Pancreas (tissue), 10 donors: ENCODE measurements around the gene EIF3L. TPM values are rescaled to one million over a fixed set of nuclear protein-coding genes. Genes with fewer than 3 reads are reported as not detected.

Source experiments
- ATAC-seq, 4 donors: fragments of 200-7000 bp; cut with Tn5 transposase; one replicate each; pipeline versions ENCODE4 v1.8.0 to v1.9.1; 2020; ENCODE audit warnings: mild to moderate bottlenecking in 4 of 4, moderate library complexity in 4 of 4
- DNase-seq, 6 donors: peaks; one replicate each; pipeline ENCODE4 v3.0.0-alpha.2; 2020
- FAIRE-seq: peaks from 2 replicates; lab custom pipeline; 2012; peaks lifted over from hg19 to GRCh38; lab: Jason Lieb, UNC
- H3K27ac ChIP-seq, 4 donors: fragments of 200-600 bp; sonication (generic); 1 replicate in 3 of 4; 2 replicates in 1 of 4; pipeline versions ENCODE4 v1.5.0 to v1.8.0; 2020
- H3K27me3 ChIP-seq, 4 donors: fragments of 200-600 bp; one replicate each; pipeline ENCODE4 v1.8.0; 2021
- H3K36me3 ChIP-seq, 3 donors: fragments of 200-600 bp; sonication (generic) in 1 of 3; one replicate each; pipeline versions ENCODE4 v1.5.0 to v1.8.0; 2020 to 2021
- H3K4me1 ChIP-seq, 3 donors: fragments of 200-600 bp; one replicate each; pipeline ENCODE4 v1.8.0; 2021
- H3K4me3 ChIP-seq, 4 donors: fragments of 200-600 bp; sonication (generic) in 2 of 4; one replicate each; pipeline versions ENCODE4 v1.5.0 to v1.8.0; 2020 to 2021
- H3K9me3 ChIP-seq, 4 donors: fragments of 200-600 bp; one replicate each; pipeline ENCODE4 v1.8.0; 2021
- WGBS, 2 donors: extraction: QIAGEN DNeasy Blood & Tissue Kit; methylation state at CpG; one replicate each; pipeline ENCODE4 v1.1.7; 2013; 5-methylcytosine and 5-hydroxymethylcytosine counted together
- intact Hi-C, 3 donors: fragments of 100-400 bp; cut with DNase I; formaldehyde crosslinking; loops; one replicate each; pipeline versions ENCODE4 v1.11.1 to v1.14.2; 2022
- polyA plus RNA-seq, 2 donors: library from polyadenylated mRNA; stranded (reverse); fragments of 200-250 nt; gene quantifications; one replicate each; pipeline ENCODE4 v1.2.3, GENCODE V29; 2013
- total RNA-seq, 6 donors: library from RNA; stranded (reverse); fragmentation: NEBNext Ultra II Directional in 4 of 6; extraction: Animal tissue kit (Norgen Biotek cat#: 25700) in 4 of 6; gene quantifications; one replicate each; pipeline versions ENCODE4 v1.2.1 to v1.2.4, GENCODE V29; 2021 to 2023
- TF ChIP-seq, protein P1 (sequence below), 4 donors: fragments of 200-600 bp; sonication (generic) in 3 of 4; IDR thresholded peaks; one replicate each; pipeline versions ENCODE4 v1.5.0 to v1.8.0; 2021; ENCODE audit warnings: antibody characterized with exemption in 4 of 4
- donor health status: healthy with polysubstance abuse.
- donor health status: DM: no; HTN: no; CAD: no; lungs with moderate emphysema.
- donor health status: DM: no; HTN: no; CAD: no.
- donor health status: control.
- donor health status: control.
- donor health status: Bipolar disorder and iron deficiency.
- donor health status: DM: yes; HTN: yes; CAD: no.
- donor health status: DM: no; HTN: no; CAD: no.
- donor health status: DM: no; HTN: no; CAD: no.
- donor health status: DM: yes; HTN: yes; CAD: no.

EIF3L gene
- total and polyA plus RNA-seq, 8 donors, result 162 to 412 (median 338) TPM

GRCh38 chr22:37811867-37812266 lies 37.4 kb upstream of the EIF3L start:
- Histone ChIP-seq H3K4me3 (no peak overlapping the region), H3K27ac (no peak overlapping the region), H3K36me3 (peaks cover 0 to 8% (median 6%) of the 10 kb centered on the region in 3 donors), H3K9me3 (no peaks in the 10 kb centered on the region), H3K27me3 (no peaks in the 10 kb centered on the region), H3K4me1 (peaks cover 0 to 18% (median 3%) of the 10 kb centered on the region in 3 donors)
- intact Hi-C loops, result loop anchor here in 2 of 3 donors (10.0 kb wide), 2 partner anchors 123 to 153 kb away; no protein-coding TSS in a partner anchor
- DNase-seq (no peak), FAIRE-seq (no peak), ATAC-seq (no peak)
- TF ChIP-seq, protein P1, sequence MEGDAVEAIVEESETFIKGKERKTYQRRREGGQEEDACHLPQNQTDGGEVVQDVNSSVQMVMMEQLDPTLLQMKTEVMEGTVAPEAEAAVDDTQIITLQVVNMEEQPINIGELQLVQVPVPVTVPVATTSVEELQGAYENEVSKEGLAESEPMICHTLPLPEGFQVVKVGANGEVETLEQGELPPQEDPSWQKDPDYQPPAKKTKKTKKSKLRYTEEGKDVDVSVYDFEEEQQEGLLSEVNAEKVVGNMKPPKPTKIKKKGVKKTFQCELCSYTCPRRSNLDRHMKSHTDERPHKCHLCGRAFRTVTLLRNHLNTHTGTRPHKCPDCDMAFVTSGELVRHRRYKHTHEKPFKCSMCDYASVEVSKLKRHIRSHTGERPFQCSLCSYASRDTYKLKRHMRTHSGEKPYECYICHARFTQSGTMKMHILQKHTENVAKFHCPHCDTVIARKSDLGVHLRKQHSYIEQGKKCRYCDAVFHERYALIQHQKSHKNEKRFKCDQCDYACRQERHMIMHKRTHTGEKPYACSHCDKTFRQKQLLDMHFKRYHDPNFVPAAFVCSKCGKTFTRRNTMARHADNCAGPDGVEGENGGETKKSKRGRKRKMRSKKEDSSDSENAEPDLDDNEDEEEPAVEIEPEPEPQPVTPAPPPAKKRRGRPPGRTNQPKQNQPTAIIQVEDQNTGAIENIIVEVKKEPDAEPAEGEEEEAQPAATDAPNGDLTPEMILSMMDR (IDR thresholded peaks at IDR 0.05), result no peak
- 84 to 89% methylated on average over 2 of the region's 2 CpGs for WGBS, 2 donors

DNA sequence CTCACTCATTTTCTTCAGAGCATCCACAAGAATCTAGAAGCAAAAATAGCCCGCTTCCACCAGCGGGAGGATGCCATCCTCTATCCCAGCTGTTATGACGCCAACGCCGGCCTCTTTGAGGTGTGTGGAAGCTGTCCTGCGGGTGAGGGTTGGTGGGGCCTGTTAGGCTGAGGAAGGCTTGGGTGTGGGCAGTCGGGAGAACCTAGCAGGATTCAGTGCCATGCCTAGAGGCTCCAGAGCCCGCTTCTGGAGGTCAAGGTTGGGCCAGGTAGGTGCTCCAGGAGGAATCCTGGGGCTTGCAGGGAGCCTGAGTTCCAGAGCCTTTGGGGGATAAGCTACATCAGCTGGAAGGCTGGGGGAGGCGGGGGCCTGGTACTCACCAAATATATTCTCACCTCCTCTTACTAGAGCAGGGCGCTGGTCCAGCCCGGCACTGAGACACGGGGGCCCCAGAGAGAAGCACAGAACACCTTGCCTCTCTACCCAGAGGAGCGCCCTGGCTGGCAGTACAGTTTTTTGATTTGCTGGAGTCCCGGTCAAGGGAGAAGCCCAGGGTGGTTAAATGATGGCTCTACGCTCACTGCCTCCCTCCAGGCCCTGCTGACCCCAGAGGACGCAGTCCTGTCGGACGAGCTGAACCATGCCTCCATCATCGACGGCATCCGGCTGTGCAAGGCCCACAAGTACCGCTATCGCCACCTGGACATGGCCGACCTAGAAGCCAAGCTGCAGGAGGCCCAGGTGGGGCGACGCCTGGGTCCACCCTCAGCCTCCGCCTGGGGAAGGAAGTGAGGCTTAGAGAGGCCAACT lies 36.1 kb upstream of the EIF3L start:
- Histone ChIP-seq H3K27ac (no peak overlapping the region), H3K4me3 (no peak overlapping the region), H3K4me1 (peaks cover 3 to 18% (median 7%) of the 10 kb centered on the region in 3 donors), H3K9me3 (no peaks in the 10 kb centered on the region), H3K36me3 (peaks cover 0 to 8% (median 6%) of the 10 kb centered on the region in 3 donors), H3K27me3 (no peaks in the 10 kb centered on the region)
- DNase-seq (no peak), FAIRE-seq (no peak), ATAC-seq (no peak)
- TF ChIP-seq, protein P1 (IDR thresholded peaks at IDR 0.05), result no peak
- 85 to 88% methylated on average over 27 of the region's 27 CpGs for WGBS, 2 donors
- intact Hi-C loops, result loop anchor here in 2 of 3 donors (10.0 kb wide), 2 partner anchors 122 to 152 kb away; no protein-coding TSS in a partner anchor

DNA sequence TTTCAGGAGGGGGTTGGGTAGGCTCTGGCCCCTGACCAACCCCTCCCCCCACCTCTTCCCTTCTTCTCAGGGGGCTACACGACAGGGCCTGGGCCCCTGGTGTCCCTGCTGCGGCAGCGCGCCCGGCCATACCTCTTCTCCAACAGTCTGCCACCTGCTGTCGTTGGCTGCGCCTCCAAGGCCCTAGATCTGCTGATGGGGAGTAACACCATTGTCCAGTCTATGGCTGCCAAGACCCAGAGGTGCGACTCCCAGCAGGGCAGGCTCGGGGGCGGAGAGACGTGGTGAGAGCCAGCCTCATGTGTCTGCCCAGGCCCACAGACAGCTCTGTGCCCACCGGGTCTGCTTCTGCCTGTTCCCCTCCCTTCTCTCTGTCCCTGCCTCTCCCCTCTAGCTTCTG lies 33.6 kb upstream of the EIF3L start:
- Histone ChIP-seq H3K4me1 (peaks cover 11 to 14% (median 13%) of the 10 kb centered on the region in 3 donors), H3K4me3 (no peak overlapping the region), H3K27ac (no peak overlapping the region), H3K36me3 (peaks cover 0 to 8% (median 6%) of the 10 kb centered on the region in 3 donors), H3K9me3 (no peaks in the 10 kb centered on the region), H3K27me3 (no peaks in the 10 kb centered on the region)
- no peak for DNase-seq
- ATAC-seq, result no peak
- TF ChIP-seq, protein P1 (IDR thresholded peaks at IDR 0.05), result no peak
- 84 to 85% methylated on average over 12 of the region's 12 CpGs for WGBS, 2 donors
- FAIRE-seq, result no peak
- intact Hi-C loops, result loop anchor here in 2 of 3 donors (5.0 to 10.0 kb wide), 3 partner anchors 47 to 149 kb away; no protein-coding TSS in a partner anchor

- FAIRE-seq (no peak), DNase-seq (no peak), ATAC-seq (no peak)
- Histone ChIP-seq H3K27me3 (no peaks in the 10 kb centered on the region), H3K9me3 (no peaks in the 10 kb centered on the region), H3K36me3 (peaks cover 0 to 8% (median 6%) of the 10 kb centered on the region in 3 donors), H3K4me1 (peaks cover 3 to 14% (median 11%) of the 10 kb centered on the region in 3 donors), H3K4me3 (no peak overlapping the region), H3K27ac (no peak overlapping the region)
- TF ChIP-seq, protein P1 (IDR thresholded peaks at IDR 0.05), result no peak
- intact Hi-C loops, result loop anchor here in 2 of 3 donors (5.0 to 10.0 kb wide), 3 partner anchors 46 to 148 kb away; no protein-coding TSS in a partner anchor
- 82 to 87% methylated on average over 23 of the region's 23 CpGs for WGBS, 2 donors
These were observed 32.6 kb upstream of the EIF3L start for GRCh38 chr22:37816543-37817180.
